ENCODE data around the gene KIAA0753.
"Not testable (repeated sequence)": the region's sequence is repeated elsewhere in the genome, so short reads cannot be mapped to it uniquely, and the experiment has no call there.

DNA sequence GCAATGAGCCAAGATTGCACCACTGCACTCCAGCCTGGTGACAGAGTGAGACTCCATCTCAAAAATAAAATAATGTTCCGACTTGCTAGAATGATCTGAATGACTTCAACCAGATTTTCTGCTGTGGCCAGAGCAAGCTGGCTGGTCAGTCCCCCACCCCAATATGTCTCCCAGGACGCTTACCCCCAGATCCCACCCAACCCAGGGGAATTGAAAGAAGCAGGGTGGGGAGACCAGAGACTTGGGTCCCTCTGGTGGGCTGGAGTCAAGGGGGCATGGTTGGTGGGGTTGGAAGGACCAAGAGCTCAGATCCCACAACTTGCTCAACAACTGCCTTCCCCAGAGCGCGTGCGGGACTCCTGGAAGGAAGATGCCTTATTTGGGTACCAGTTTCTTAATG is 17.9 kb upstream of the KIAA0753 start:
- TF ChIP-seq CTCF (IDR thresholded peaks at IDR 0.05); EZH2phosphoT487 (IDR thresholded peaks at IDR 0.05; ENCODE audit: borderline replicate concordance, low read depth); SIN3A (IDR thresholded peaks at IDR 0.05; ENCODE audit: borderline replicate concordance, low read depth, low read length); USF2 (IDR thresholded peaks at IDR 0.05; ENCODE audit: borderline replicate concordance, low read depth, low read length); EP300 (IDR thresholded peaks at IDR 0.05; ENCODE audit: borderline replicate concordance in 1 of 2, low read depth in 1 of 2, low read length in 1 of 2); POLR2AphosphoS5 (IDR thresholded peaks at IDR 0.05; ENCODE audit: low read depth, low read length); USF1 (IDR thresholded peaks at IDR 0.05; ENCODE audit: borderline replicate concordance, low read depth); NFIC (IDR thresholded peaks at IDR 0.05; ENCODE audit: borderline replicate concordance); RFX5 (IDR thresholded peaks at IDR 0.05; ENCODE audit: low read length): not testable (repeated sequence)
- TF ChIP-seq, protein P1, sequence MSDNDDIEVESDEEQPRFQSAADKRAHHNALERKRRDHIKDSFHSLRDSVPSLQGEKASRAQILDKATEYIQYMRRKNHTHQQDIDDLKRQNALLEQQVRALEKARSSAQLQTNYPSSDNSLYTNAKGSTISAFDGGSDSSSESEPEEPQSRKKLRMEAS (IDR thresholded peaks at IDR 0.05; ENCODE audit: low read depth), result not testable (repeated sequence)
- TF ChIP-seq, protein P2, sequence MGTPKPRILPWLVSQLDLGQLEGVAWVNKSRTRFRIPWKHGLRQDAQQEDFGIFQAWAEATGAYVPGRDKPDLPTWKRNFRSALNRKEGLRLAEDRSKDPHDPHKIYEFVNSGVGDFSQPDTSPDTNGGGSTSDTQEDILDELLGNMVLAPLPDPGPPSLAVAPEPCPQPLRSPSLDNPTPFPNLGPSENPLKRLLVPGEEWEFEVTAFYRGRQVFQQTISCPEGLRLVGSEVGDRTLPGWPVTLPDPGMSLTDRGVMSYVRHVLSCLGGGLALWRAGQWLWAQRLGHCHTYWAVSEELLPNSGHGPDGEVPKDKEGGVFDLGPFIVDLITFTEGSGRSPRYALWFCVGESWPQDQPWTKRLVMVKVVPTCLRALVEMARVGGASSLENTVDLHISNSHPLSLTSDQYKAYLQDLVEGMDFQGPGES (IDR thresholded peaks at IDR 0.05; ENCODE audit: low read depth, low read length), result not testable (repeated sequence)
- TF ChIP-seq, protein P3, sequence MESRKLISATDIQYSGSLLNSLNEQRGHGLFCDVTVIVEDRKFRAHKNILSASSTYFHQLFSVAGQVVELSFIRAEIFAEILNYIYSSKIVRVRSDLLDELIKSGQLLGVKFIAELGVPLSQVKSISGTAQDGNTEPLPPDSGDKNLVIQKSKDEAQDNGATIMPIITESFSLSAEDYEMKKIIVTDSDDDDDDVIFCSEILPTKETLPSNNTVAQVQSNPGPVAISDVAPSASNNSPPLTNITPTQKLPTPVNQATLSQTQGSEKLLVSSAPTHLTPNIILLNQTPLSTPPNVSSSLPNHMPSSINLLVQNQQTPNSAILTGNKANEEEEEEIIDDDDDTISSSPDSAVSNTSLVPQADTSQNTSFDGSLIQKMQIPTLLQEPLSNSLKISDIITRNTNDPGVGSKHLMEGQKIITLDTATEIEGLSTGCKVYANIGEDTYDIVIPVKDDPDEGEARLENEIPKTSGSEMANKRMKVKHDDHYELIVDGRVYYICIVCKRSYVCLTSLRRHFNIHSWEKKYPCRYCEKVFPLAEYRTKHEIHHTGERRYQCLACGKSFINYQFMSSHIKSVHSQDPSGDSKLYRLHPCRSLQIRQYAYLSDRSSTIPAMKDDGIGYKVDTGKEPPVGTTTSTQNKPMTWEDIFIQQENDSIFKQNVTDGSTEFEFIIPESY (IDR thresholded peaks at IDR 0.05; ENCODE audit: borderline replicate concordance, low read depth), result not testable (repeated sequence)

Measured in SK-N-SH (cell line).